ENCODE measurements around the gene STK40.

STK40 gene

DNA sequence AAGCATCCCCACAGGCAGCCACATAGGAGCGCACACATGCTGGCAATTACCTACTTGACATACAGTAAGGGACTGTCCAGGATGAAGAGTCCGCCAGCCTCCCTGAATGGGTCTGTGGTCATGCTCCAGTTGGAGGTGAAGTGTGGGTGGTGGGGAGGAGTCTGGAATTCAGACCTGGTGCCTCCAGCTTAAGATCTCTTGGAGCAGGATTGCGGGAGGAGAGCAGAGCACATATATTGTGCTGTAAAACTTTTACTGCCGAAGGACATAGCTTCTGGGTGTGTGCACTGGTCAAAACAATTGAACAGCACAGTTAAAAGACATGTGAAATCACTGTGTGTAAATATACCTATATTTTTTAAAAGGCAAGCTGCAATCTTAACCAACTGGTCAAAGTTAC, 17.9 kb downstream of the STK40 start:
- DNase-seq: no peak

- DNase-seq: peak in 1 of 2 donors; percentile 50
These were observed 18.7 kb downstream of the STK40 start for GRCh38 chr1:36367066-36367465.

DNA sequence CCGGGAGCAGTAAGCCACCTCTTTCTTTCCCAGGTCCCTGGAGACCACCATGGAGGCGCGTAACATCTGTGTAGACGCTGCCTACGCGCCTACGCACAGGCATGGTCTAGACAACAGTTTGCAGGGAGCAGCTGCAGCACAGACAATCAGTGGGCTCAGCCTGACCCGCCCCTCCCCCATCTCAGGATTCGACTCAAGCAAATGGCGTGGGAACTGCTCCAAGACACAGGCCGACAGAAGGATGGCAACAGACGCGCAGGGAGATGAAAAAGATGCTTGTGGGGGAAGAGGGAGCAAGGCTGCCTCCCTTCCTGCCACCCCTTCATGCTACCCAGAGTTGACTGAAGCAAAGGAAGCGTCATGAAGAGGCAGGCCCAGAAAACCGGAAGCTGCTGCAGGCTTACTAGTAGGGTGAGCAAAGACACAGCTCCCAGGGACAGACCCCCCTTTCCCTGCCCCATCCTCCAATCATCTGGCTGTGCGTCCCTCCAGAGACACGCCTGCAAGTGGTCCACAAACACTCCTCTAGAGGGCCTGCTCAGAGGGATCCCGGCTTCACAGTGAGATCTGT, 19.5 kb downstream of the STK40 start:
- DNase-seq: peak; percentile 69 to 72

DNA sequence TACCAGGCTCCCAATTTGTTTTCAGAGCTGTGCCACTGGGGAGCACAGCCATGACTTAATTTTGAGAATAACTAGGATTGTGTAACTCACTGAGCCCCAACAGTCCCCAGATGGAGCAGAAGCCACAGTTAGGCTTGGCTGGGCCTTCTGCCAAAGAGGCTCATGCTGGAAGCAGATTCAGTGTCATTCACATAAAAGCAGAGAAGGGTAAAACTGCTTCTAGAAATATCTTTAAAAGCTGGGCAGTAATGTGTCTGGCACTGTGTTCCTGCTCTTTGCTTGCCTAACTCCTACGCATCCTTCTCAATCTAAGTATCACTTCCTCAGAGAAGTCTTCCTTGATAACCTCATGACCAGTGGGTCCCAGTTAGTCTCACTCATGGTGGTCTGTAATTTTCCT, 20.3 kb downstream of the STK40 start:
- no peak for DNase-seq

DNA sequence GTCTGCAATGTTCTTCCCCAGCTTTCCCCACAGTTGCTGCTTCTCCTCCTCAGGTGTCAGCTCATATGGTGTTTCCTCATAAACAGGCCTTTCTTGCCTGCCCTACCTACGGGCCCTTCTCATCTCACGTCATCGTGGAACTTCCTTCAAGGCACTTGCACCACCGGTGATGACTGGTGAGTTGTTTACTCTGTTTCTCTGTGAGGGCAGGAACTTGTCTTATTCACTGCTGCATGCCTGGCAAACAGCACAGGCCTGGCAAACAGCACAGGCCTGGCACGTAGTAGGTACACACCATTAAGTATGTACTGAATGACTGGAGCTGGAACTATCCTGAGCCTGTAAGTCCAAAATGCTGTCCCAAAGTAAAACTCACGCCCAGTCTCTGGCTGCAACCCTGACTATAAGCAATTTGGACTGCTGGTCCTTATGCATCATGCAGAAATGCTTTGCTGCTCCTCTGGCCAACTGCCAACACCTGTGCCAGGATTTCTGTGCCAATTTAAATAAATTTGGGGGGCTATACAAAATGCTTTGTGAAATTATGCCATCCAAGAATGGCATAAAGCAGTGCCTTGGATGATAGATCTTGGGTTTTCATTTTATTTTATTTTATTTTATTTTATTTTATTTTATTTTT, 25.7 kb downstream of the STK40 start:
- DNase-seq: peak; percentile 47 to 60

DNA sequence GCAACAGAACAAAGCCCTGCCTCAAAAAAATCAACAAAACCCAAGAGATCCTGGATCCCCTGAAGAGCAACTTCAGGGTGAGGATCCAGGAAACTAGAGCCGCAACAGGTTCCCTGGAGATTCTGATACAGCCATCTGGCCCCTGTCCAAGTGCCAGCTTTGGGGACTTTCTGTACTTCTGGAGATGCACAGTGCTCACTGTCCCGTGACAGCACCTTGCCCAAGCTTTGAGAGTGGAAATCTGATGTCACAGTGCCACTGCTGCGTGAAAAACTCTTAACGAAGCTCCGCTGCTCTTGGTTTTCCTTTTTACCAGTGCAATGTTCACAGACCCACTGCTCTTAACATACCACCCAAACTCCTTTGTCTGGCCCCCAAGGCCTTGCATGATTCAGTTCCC, 26.3 kb downstream of the STK40 start:
- DNase-seq: no peak

GRCh38 chr1:36358514-36359084, 27.1 kb downstream of the STK40 start:
- DNase-seq: no peak

DNA sequence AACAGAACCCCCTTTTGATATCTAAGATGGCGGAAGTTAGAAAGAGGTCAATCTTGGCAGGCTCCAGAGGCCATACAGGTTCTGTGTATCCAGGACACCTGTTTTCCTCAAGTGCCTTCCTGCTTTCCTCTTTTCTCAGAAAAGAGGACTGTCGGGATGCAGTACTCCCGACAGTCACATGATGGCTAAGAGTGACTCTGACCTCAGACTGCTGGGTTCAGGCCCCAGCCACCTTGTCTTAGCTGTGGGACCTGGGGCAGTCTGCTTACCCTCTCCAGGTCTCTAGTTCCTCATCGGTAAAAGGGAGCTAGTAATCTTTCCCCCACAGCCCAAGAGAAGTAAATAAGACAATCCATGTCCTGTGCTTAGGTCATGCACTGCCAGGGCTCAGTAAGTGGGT, 29.9 kb downstream of the STK40 start:
- DNase-seq: no peak

DNA sequence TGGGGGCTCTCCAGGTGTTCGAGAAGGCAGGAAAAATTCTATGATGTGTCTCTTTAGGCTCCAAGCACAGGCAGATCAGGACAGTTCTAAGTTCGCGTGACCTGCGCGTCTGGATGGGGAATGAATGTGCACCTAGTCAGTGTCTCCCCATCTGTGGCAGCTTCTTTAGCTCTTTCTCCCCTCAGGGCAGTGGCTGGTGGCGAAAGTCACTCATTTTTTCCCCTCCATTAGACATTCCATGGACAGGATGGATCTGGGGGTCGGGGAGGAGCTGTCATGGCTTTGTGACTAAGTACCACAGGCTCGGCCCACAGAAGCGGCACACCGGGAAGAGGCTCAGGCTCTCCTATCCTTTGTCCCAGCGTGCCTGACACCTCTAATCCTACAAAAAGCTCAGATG, 31.2 kb downstream of the STK40 start:
- no peak for DNase-seq

GRCh38 chr1:36352910-36353878, 32.5 kb downstream of the STK40 start:
- DNase-seq: no peak

DNA sequence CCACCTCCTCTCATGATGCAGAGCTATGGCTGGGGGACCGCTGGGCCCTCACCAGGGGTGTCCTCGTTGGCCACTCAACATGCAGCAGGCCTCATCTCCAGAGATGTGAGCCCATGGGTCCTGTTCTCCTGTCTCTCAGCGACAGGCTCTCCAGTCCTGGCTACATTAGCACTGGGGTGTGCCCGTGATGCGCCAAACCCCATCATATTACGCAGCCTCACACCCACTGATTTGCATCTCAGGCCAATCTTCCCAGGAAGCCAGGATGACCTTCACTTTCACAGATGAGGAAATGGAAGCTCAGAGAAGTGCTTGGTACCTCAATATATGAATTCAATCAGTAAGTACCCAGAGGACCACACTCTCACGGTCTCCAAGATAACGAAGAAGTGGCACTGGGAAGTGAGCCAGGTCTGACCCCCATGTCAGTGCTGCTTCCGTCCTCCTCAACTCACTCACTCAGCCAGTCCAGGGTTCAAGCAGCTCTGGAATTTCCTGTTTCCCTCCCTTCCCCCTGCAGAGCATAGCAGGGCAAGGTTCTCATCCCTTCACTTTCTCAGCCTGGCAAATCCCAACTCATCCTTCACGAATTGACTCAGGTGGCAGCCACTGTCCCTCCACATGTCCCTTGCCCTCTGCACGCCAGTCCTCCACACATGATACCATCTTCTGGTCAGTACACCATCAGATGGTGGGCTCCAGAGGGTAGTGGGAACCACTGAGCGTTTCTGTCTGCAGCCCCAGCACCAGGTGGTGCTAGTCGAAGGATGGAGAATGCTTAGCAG, 33.4 kb downstream of the STK40 start:
- DNase-seq: no peak

DNA sequence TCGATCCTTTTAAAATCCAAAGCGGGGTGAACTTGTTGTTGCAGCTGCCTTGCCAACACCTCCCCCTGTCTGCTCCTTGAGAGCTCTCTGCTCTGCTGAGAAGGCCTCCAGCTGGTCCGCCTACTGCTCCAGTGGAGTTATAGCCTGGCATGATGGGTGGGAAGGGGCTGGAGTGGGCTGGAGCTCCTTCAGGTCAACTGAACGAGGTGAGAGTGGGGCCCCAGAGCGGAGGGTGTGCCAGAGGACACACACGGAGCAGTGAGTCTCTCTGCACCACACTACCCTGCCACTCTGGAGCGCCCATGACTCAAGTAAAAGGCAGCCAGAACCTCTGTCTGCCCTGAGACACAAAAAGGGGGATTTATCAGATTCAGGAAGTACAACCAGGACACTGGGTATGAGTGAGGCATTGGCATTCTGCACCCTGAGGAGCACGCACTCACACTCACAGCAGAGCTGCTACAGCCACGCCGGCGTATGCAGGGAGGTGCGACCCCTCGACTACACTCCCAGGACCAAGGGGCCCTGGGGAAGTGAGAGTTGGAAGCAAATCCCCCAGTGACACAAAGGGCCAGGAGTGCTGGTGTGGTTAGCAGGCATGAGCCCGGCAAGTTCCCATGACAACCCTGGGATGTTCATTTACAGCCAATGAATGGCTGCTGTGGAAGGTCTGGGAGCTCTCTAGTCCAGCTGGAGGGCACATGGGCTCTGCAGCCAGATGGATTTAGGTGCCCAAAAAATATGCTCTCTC, 34.3 kb downstream of the STK40 start:
- DNase-seq: no peak

DNA sequence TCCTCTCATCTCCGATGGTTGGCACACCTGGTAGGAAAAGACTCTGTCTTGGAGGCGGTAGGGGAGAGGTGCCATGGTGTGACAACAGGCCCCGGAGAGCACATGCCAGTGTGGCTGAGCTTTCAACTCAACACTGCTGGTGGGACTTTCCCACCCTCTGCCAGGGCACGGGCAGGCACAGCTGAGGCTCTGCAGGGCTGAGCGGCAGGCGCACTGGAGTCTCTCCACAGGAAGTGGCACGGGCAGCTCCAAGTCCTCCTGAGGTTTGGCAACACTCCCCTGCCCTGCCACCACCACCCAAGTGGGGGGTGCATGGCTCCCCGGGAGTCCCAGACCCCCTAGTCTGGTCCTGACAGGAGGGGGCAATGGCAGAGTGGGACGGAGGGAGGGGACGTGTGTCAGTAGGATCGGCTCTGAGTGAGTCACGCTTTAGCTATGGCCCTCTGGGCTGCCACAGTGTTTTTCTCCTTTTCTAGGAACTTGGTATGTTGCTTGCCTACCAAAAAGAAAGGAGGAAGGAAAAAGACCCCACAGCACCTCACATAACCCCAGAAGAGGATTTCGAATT, 35.0 kb downstream of the STK40 start:
- DNase-seq: peak; percentile 52 to 55

DNA sequence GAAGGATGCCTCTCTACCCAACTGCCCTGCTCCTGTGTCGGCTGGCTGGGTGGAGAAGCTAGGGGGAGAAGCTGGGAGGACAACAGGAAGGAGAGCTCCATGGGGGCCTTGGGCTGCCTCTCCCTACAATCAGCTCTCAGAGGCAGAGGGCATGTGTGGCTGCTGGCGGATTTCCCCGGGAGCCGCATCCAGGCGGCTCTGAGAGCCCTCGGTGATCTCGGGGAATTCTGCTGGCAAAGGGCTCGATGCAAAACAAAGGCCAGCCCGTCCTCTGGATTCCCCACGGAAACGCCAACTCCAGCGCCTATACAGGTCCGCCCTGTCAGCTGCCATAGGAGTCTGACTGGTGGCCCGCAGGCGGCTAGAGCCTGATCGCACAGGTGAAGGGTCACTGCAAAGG, 35.9 kb downstream of the STK40 start:
- no peak for DNase-seq

GRCh38 chr1:36349241-36349671, 36.5 kb downstream of the STK40 start:
- DNase-seq: peak in 1 of 2 donors; percentile 26

DNA sequence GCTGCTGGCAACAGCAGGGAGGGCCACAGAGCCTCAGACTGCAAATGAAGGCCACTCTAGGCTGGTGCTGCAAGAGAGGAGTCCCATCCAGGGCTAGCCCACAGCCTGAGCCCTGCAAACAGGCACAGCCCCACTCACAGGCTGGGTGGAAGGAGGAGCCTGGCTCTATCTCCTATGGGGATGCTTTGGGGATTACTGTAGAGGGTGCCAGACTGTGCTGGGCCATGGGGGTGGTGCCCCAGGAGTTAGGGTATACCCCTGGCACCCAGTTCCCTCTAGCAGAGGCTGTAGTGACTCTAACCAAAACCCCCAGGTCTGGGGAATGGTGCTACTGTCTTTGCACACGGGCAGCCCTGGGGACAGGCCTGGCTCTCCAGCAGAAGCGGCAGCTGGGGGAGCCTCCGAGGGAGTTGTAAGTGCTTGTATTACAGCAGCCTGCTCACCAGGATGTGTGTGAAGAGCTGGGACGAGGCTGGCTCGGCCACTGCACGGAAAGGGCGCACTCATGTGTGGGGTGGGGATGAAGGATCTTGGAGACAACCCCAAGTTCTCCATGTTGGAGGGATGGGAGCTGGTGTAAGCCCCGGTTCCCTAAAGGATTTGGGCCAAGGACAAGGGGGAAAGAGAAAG, 38.9 kb downstream of the STK40 start:
- no peak for DNase-seq

DNA sequence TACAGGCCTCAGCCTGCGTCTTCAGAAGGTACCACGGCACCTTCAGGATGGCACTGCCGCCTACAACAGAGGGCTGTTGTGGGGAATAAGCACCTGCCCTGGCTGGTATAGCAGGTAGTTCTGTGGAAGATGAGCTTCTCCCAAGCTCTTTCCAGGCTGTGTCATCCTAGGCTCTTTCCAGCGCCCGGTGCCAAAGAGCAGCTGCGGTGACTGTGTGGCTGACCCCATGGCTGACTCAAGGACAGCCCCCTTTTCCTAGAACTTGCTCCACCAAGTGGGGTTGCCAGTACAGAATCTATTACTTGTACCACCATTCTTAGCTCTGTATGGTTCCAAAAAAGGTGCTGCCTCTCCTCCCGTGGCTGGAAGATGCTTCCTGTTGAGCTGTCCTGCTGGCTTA, 40.4 kb downstream of the STK40 start:
- DNase-seq: no peak

GRCh38 chr1:36344395-36344680, 41.4 kb downstream of the STK40 start:
- no peak for DNase-seq

GRCh38 chr1:36343651-36344394, 41.9 kb downstream of the STK40 start:
- DNase-seq: no peak

DNA sequence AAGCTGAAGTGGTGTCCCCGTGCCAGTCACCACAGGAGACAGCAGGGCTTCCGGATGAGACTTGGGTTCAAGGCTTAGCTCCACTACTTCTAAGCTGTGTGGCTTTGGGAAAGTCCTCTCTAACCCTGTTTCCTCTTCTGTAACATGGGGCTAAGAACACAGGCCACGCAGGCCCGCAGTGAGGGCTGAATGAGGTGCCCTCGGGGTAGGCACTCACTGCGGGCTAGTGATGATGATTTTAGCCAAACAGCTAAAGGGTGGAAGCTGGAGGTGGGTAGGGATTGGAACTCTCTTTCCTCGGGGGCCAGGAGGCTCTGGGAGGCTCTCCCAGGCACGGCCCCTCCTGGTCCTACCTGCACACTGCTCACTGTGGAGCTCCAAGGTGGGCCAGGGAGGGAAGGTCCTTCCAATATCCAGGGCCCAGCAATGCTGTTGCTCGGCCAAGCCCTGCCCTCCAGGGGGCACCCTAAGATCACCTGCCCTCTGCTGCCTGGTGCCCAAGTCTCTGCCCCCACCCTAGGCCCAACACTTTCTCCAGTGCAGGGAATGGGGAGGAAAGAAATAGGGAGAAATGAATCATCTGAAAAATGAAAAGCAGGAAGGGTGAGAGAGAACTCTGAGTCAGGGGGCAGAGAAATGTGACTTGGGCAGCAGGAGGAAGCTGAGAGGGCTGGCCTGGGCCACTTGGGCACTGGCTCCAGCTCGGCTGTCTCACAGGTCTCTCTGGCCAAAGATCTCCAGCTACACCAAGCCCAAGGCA, 43.1 kb downstream of the STK40 start:
- DNase-seq: peak; percentile 63 to 66
